ENCODE measurements around the gene ZNF17.

The ZNF17 gene

DNA sequence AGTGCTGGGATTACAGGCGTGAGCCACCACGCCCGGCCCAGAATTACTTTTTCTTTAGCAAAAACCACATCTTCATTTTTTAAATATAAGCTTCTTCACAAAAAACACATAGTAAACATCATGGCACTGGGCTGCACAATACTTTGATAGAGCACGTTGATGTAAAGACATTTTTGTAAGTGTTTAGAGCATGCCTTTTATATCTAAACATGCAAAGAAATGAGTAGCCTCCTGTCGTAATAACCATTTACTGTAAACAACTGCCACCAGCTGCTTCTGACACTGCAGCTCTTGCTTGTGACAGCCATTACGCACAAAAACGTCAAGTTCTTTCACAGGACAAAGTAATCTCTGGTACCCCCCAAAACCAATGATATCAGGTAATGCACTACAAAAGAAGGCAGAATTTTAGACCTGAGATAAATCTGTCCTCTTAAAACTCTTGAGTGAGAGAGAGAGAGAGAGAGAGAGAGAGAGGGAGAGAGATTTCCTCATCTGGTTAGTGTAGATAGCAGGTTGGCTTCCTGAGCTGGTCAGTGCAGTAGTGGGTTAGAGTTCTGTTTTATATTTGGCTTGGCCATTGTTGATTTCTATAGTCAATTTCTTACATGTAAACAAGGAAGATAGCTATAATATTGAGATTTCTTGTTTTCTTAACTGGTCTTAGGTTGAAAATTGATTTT is 28.0 kb upstream of the ZNF17 start:
- Histone ChIP-seq H3K4me1 (ENCODE audit: control insufficient read depth, insufficient read depth, low read length) (peaks cover 6% of the 10 kb centered on the region), H3K36me3 (ENCODE audit: control insufficient read depth in 2 of 2, insufficient read depth in 2 of 2, low read length in 2 of 2) (peaks cover 3% of the 10 kb centered on the region in 2 donors), H3K4me3 (ENCODE audit: low read length in 2 of 2) (no peak overlapping the region), H3K9ac (ENCODE audit: low read length in 2 of 2) (no peak overlapping the region), H3K9me3 (ENCODE audit: control insufficient read depth in 2 of 2, low read length in 2 of 2) (peaks cover 5 to 6% of the 10 kb centered on the region in 2 donors), H3K27ac (ENCODE audit: low read length) (no peak overlapping the region), H3K27me3 (ENCODE audit: control insufficient read depth in 1 of 2, insufficient read depth in 2 of 2, low read length in 2 of 2) (no peaks in the 10 kb centered on the region)

DNA sequence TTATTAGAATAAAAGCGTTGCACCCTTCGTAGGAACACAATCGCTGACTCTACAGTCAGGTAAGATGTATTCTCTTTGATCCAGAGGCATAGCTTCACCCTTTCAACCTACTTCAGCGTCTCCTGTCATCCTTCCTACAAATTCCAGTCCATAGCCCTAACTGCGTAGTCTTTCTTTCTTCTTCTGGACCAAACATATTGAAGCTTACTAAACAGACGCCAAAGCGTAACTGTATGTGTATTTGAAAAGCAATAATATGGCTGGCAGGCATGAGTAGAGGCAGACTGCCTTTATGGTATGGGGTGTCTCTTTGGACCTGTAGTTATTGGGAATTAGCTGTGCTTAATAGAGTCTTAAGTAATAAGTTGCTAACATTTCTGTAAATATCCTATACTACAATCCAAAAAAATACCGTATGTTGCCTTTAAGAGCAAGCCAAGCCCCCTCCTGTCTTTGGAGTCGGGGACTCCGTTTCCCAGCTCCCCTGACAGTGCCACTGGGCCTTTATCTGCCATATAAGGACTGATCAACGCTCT is 21.7 kb upstream of the ZNF17 start:
- Histone ChIP-seq H3K36me3 (ENCODE audit: control insufficient read depth in 2 of 2, insufficient read depth in 2 of 2, low read length in 2 of 2) (peaks cover 4 to 5% of the 10 kb centered on the region in 2 donors), H3K27me3 (ENCODE audit: control insufficient read depth in 1 of 2, insufficient read depth in 2 of 2, low read length in 2 of 2) (no peaks in the 10 kb centered on the region), H3K4me1 (ENCODE audit: control insufficient read depth, insufficient read depth, low read length) (no peaks in the 10 kb centered on the region), H3K9ac (ENCODE audit: low read length in 2 of 2) (peak overlapping the region; percentile 98 to 99), H3K9me3 (ENCODE audit: control insufficient read depth in 2 of 2, low read length in 2 of 2) (no peaks in the 10 kb centered on the region), H3K27ac (ENCODE audit: low read length) (peak overlapping the region; percentile 92), H3K4me3 (ENCODE audit: low read length in 2 of 2) (peak overlapping the region; percentile 95 to 97)

DNA sequence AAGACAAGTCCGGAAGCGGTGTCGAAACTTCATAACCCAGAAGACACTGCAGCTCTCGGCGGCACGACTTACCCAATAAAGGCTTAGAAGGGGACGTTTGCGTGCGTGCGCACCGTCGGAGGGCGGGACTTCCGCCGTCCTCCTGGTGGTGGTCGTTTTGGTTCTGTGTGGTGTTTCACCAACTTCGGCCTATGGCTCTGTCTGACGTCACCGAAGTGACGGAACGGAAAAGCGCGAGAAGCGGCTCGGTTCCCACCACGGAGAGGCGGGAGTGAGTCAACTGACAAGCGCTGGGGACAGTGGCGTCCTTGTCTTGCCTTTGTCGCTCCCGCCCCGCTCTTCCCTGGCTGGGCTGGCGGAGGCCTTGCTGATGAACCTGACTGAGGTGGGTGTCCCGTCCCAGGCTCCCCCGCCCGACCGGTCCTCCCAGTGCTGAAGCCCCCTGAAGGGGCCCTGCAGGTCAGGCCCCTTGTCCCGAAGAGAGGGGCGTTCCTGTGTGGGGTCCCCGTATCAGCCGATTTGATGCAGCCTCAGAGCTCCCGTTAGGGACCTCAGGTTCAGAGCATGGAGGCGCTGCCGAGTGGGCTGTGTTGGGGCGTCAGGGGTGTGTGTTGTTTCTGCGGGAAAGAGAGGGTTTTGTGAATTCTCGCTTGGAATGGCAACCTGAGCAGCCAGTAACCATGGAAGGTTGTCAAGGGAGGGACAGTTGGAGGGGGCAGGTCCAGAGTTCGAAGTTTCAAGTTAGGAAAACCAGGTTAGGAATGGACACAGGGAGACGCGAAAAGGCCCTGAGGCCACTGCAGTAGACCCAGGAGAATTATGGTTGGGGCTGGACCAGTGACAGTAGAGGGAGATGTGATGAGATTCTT is 21.0 kb upstream of the ZNF17 start, which contains the start of gene ZNF548:
TSS of gene ZNF548 (plus strand) at position 125 of the 869 bp plus-strand sequence. CDS start at position 371, 246 bp downstream.
- H3K4me3 ChIP-seq (ENCODE audit: low read length in 2 of 2) = peak within 1 kb of the TSS; percentile 95 to 97
- no peaks in the 10 kb centered on the region for H3K9me3 ChIP-seq (ENCODE audit: control insufficient read depth in 2 of 2, low read length in 2 of 2)
- no peaks in the 10 kb centered on the region for H3K27me3 ChIP-seq (ENCODE audit: control insufficient read depth in 1 of 2, insufficient read depth in 2 of 2, low read length in 2 of 2)
- H3K9ac ChIP-seq (ENCODE audit: low read length in 2 of 2) = peak within 1 kb of the TSS; percentile 98 to 99
- H3K4me1 ChIP-seq (ENCODE audit: control insufficient read depth, insufficient read depth, low read length) = no peaks in the 10 kb centered on the region
- peak within 1 kb of the TSS; percentile 92 for H3K27ac ChIP-seq (ENCODE audit: low read length)
- H3K36me3 ChIP-seq (ENCODE audit: control insufficient read depth in 2 of 2, insufficient read depth in 2 of 2, low read length in 2 of 2) = peaks cover 8 to 9% of the 10 kb centered on the region in 2 donors

DNA sequence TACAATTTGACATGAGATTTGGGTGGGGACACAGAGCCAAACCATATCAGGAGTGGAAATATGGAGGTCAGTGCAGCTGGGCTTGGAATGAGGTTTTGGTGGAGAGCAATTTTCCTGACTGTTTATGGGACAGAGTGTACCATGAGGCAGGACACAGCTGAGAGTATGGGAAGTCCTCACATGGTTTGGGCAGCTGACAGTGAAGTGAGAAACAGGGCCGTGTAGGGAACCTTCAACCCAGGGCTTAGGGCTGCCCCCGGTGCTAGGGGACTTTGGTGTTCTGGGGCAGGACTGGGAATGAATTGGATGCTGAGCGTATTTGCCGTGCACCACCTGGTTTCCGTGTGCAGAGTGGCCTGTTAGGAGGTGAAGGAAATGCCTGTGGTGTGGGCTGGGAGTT is 15.3 kb upstream of the ZNF17 start:
- no peak overlapping the region for H3K4me3 ChIP-seq (ENCODE audit: low read length in 2 of 2)
- H3K27ac ChIP-seq (ENCODE audit: low read length) = no peak overlapping the region
- H3K4me1 ChIP-seq (ENCODE audit: control insufficient read depth, insufficient read depth, low read length) = no peaks in the 10 kb centered on the region
- H3K36me3 ChIP-seq (ENCODE audit: control insufficient read depth in 2 of 2, insufficient read depth in 2 of 2, low read length in 2 of 2) = peaks cover 47% of the 10 kb centered on the region in 2 donors
- H3K27me3 ChIP-seq (ENCODE audit: control insufficient read depth in 1 of 2, insufficient read depth in 2 of 2, low read length in 2 of 2) = no peaks in the 10 kb centered on the region
- H3K9me3 ChIP-seq (ENCODE audit: control insufficient read depth in 2 of 2, low read length in 2 of 2) = peaks cover 19 to 22% of the 10 kb centered on the region in 2 donors
- H3K9ac ChIP-seq (ENCODE audit: low read length in 2 of 2) = no peak overlapping the region

DNA sequence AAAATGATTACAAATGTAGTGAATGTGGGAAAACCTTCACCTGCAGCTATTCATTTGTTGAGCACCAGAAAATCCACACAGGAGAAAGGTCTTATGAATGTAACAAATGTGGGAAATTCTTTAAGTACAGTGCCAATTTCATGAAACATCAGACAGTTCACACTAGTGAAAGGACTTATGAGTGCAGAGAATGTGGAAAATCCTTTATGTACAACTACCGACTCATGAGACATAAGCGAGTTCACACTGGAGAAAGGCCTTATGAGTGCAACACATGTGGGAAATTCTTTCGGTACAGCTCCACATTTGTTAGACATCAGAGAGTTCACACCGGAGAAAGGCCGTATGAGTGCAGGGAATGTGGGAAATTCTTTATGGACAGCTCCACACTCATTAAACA is 12.1 kb upstream of the ZNF17 start:
- peaks cover 50 to 56% of the 10 kb centered on the region in 2 donors for H3K36me3 ChIP-seq (ENCODE audit: control insufficient read depth in 2 of 2, insufficient read depth in 2 of 2, low read length in 2 of 2)
- H3K9ac ChIP-seq (ENCODE audit: low read length in 2 of 2) = no peak overlapping the region
- H3K4me3 ChIP-seq (ENCODE audit: low read length in 2 of 2) = no peak overlapping the region
- no peak overlapping the region for H3K27ac ChIP-seq (ENCODE audit: low read length)
- H3K27me3 ChIP-seq (ENCODE audit: control insufficient read depth in 1 of 2, insufficient read depth in 2 of 2, low read length in 2 of 2) = no peaks in the 10 kb centered on the region
- H3K4me1 ChIP-seq (ENCODE audit: control insufficient read depth, insufficient read depth, low read length) = no peaks in the 10 kb centered on the region
- peaks cover 19 to 22% of the 10 kb centered on the region in 2 donors for H3K9me3 ChIP-seq (ENCODE audit: control insufficient read depth in 2 of 2, low read length in 2 of 2)

DNA sequence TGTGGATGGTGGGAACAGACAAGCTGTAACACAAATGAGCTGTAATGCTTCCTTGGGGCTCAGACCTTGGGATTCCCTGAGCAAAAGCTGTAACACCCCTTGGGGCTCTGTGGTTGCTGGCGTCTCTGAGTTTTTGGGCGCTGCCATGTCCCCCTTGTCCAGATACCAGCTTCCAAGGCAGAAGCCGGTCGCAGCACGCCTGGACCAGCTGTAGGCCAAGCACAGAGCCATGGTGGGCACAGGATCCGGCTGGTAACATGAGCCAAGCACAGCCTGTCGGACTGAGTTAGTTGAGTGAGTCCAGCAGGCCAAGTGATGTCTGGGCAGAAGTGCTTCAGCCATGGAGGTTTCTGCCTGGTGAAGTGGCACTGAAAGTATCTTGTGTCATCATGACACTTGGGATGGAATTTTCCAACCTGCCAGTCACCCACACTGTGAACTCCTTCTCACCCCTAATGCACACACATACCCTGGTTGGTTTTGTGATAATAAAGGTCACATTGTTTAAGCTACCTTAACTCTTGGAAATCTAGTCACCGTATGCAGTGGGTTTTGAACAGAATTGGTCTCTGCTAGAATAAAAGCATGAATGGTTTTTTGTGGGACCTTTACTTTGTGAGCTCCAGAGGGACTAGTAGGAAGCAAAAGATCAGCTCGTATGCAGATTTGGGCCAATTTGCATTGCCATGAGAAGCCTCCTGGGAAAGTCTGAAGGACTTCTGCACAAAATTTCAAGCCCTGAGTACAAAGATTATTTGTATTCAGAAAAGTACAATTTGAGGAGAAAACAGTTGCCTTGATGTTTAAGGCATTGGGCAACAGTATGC is 7.0 kb upstream of the ZNF17 start:
- H3K9me3 ChIP-seq (ENCODE audit: control insufficient read depth in 2 of 2, low read length in 2 of 2) = peaks cover 0 to 7% of the 10 kb centered on the region in 2 donors
- no peaks in the 10 kb centered on the region for H3K27me3 ChIP-seq (ENCODE audit: control insufficient read depth in 1 of 2, insufficient read depth in 2 of 2, low read length in 2 of 2)
- no peak overlapping the region for H3K9ac ChIP-seq (ENCODE audit: low read length in 2 of 2)
- H3K4me3 ChIP-seq (ENCODE audit: low read length in 2 of 2) = no peak overlapping the region
- peaks cover 13 to 20% of the 10 kb centered on the region in 2 donors for H3K36me3 ChIP-seq (ENCODE audit: control insufficient read depth in 2 of 2, insufficient read depth in 2 of 2, low read length in 2 of 2)
- H3K27ac ChIP-seq (ENCODE audit: low read length) = no peak overlapping the region
- H3K4me1 ChIP-seq (ENCODE audit: control insufficient read depth, insufficient read depth, low read length) = no peaks in the 10 kb centered on the region

DNA sequence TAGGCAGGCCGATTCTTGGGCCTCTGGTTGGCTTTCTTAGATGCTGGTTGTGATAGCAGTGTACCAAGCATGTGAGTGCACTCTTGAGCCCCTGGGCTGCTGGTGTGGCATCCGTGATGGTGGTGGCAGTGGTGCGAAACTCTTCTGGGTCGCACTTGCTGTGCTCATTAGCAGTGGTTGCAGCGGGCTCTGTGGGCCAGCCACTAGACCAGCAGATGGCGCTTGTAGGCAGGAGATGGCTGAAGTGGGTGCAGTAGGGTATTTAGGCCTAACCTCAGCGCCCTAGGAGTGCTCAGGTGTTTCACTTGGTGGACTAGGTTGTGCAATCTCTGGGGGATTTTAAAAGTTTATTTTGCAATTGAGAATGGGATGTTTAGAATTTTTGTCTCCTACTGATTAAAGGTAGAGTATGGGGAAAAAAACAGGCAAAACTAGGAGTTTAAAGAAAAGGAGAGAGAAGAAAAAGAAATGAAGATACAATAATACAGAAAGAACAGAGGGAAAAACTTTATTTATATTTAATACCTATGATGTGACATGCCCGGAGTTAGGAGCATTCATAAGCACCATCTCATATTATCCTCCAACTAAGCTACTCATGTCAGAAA is 4.3 kb upstream of the ZNF17 start:
- H3K27ac ChIP-seq (ENCODE audit: low read length) = no peak overlapping the region
- H3K27me3 ChIP-seq (ENCODE audit: control insufficient read depth in 1 of 2, insufficient read depth in 2 of 2, low read length in 2 of 2) = no peaks in the 10 kb centered on the region

DNA sequence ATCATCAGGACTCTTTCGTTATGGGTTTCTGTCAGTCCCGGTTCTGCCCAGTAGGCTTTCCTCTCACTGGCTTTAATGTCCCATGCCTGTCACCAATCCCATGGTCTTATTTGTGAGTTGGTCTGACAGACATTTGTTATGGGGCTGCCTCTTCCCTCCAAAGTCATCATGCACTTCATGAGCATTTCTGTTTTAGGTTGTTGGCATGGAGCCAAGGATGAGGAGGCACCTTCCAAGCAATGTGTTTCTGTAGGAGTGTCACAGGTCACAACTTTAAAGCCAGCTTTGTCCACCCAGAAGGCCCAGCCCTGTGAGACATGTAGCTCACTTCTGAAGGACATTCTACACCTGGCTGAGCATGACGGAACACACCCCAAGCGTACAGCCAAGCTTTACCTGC is 8.5 kb downstream of the ZNF17 start:
- H3K27me3 ChIP-seq (ENCODE audit: control insufficient read depth in 1 of 2, insufficient read depth in 2 of 2, low read length in 2 of 2) = no peaks in the 10 kb centered on the region
- H3K9ac ChIP-seq (ENCODE audit: low read length in 2 of 2) = no peak overlapping the region
- H3K36me3 ChIP-seq (ENCODE audit: control insufficient read depth in 2 of 2, insufficient read depth in 2 of 2, low read length in 2 of 2) = peaks cover 54 to 63% of the 10 kb centered on the region in 2 donors
- no peaks in the 10 kb centered on the region for H3K4me1 ChIP-seq (ENCODE audit: control insufficient read depth, insufficient read depth, low read length)
- no peak overlapping the region for H3K4me3 ChIP-seq (ENCODE audit: low read length in 2 of 2)
- no peak overlapping the region for H3K27ac ChIP-seq (ENCODE audit: low read length)
- H3K9me3 ChIP-seq (ENCODE audit: control insufficient read depth in 2 of 2, low read length in 2 of 2) = peaks cover 27 to 34% of the 10 kb centered on the region in 2 donors

More for the DNA sequence above, 4.3 kb upstream of the ZNF17 start:
- H3K36me3 ChIP-seq (ENCODE audit: control insufficient read depth in 2 of 2, insufficient read depth in 2 of 2, low read length in 2 of 2) = peaks cover 0 to 9% of the 10 kb centered on the region in 2 donors
- no peak overlapping the region for H3K4me3 ChIP-seq (ENCODE audit: low read length in 2 of 2)
- no peaks in the 10 kb centered on the region for H3K9me3 ChIP-seq (ENCODE audit: control insufficient read depth in 2 of 2, low read length in 2 of 2)
- H3K4me1 ChIP-seq (ENCODE audit: control insufficient read depth, insufficient read depth, low read length) = peaks cover 9% of the 10 kb centered on the region
- H3K9ac ChIP-seq (ENCODE audit: low read length in 2 of 2) = no peak overlapping the region

DNA sequence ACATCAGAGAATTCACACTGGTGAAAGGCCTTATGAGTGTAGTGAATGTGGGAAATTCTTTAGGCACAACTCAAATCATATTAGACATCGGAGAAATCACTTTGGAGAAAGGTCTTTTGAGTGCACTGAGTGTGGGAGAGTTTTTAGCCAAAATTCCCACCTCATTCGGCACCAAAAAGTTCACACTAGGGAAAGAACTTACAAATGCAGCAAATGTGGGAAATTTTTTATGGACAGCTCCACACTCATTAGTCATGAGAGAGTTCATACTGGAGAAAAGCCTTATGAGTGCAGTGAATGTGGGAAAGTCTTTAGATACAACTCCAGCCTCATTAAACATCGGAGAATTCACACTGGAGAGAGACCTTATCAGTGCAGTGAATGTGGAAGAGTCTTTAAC is 10.1 kb downstream of the ZNF17 start:
- H3K27ac ChIP-seq (ENCODE audit: low read length) = no peak overlapping the region
- peaks cover 25 to 27% of the 10 kb centered on the region in 2 donors for H3K9me3 ChIP-seq (ENCODE audit: control insufficient read depth in 2 of 2, low read length in 2 of 2)
- no peaks in the 10 kb centered on the region for H3K4me1 ChIP-seq (ENCODE audit: control insufficient read depth, insufficient read depth, low read length)
- H3K9ac ChIP-seq (ENCODE audit: low read length in 2 of 2) = no peak overlapping the region
- peaks cover 46 to 51% of the 10 kb centered on the region in 2 donors for H3K36me3 ChIP-seq (ENCODE audit: control insufficient read depth in 2 of 2, insufficient read depth in 2 of 2, low read length in 2 of 2)
- H3K4me3 ChIP-seq (ENCODE audit: low read length in 2 of 2) = peak overlapping the region in 1 of 2 donors; percentile 17
- no peaks in the 10 kb centered on the region for H3K27me3 ChIP-seq (ENCODE audit: control insufficient read depth in 1 of 2, insufficient read depth in 2 of 2, low read length in 2 of 2)
